CD4-positive, alpha-beta T cell treated with Interferon alpha-2 for 1 hour (primary cell): Measurements from ENCODE around the gene HCLS1.
"Not testable (repeated sequence)": the region's sequence is repeated elsewhere in the genome, so short reads cannot be mapped to it uniquely, and the experiment has no call there.

ENCODE experiments used
- DNase-seq, 2 donors: peaks; one replicate each; pipeline ENCODE4 v3.0.0-alpha.2; 2020 to 2022

Gene HCLS1

DNA sequence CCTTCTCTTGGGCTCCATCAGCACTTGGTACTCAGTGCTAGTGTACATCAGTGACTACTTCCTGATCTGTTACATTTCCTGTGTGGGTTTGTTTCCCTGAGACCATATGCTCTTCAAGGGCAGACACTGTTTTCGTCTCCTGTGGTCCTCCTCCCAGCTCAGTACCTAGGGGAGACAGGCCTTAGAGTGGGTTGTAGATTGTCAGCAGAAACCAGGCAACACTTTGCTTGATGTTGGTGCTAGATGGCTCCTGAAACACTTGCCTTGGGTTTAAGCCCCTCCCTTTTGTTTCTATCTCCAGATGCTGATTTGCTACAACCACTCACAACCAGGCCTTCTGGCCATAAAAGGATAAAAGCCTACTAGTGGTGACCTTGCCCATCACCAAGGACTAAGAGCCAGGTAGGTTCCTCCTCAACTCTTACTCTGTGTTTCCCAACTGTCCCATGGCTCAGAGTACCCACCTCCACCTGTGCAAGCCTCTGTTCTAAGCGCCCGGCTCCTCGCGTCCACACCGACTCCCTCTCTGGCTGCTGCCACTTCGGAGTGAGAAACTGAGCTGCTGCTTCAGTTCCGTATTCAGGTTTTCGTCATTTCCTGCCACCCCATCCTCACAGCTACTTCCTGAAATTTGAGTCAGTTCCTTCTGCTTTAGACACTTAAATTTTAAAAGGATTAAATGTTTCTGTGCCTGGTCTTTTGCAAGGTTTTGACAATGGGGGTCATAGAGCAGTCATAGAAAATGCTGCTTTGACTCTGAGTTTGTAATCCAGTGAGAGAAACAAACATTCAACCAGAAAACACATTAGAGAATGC is at the start of gene HCLS1:
HCLS1 (minus strand) TSS at position 548 of the 816 bp plus-strand sequence. CDS start 2,556 bp downstream, outside the sequence.
- DNase-seq = peak; percentile 79 to 82

GRCh38 chr3:121710347-121710746 is 49.6 kb upstream of the HCLS1 start:
- DNase-seq = no peak

- DNase-seq = no peak
Observed at GRCh38 chr3:121707531-121708273, 47.0 kb upstream of the HCLS1 start.

DNA sequence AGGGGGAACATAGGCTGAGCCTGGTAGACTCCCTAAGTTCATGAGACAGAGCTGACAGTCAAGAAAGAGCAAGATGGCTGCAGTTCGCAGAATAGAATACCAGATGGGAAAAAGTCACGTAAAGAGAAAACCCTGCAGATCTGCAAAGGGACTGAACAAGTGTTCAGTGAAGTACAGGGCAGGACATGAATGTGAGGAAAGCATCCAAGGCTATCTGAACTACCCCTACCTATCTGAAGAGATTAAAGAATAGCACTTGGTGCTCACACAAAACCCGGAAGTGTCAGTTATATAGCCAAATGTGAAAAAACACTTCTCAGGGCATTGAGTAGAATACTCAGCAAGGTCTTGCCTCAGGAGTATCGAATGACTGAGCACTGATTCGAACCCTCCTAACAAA is 44.8 kb upstream of the HCLS1 start:
- no peak for DNase-seq

DNA sequence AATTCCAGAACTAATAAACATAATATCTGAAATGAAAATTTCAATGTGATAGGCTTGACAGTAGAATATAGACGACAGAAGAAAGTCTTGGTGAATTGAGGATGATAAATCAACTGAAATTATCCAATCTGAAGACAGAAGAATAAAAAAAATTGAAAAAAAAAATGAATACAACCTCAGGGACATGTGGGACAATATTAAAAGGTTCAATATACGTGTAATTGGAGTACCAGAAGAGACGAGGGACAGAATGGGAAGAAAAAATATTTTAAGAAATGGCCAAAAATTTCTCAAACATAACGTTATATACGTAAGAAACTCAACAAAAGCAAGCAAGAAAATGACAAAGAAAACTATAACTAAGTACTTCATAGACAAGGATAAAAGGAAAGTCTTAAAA is 43.3 kb upstream of the HCLS1 start:
- DNase-seq = no peak

- no peak for DNase-seq
Observed at GRCh38 chr3:121698901-121699300, 38.2 kb upstream of the HCLS1 start.

DNA sequence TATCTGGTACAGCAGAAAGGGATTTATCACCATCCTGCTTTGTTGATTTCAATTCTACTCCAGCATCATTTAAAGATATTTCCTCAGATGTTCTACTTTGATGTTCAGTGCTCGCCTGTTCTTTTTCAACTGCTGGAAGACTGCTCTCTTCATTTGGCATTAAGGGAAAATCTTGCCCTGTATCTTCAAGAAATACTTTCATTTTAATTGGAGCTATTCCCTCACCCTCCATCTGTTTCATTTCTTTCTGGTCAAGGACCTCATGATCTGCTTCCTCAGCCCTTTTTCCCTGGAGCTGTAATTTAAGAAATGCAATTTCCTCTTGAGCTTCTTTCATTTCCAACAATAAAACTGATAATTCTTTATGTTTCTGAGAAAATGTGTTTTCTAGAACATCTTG is 37.8 kb upstream of the HCLS1 start:
- DNase-seq = no peak

DNA sequence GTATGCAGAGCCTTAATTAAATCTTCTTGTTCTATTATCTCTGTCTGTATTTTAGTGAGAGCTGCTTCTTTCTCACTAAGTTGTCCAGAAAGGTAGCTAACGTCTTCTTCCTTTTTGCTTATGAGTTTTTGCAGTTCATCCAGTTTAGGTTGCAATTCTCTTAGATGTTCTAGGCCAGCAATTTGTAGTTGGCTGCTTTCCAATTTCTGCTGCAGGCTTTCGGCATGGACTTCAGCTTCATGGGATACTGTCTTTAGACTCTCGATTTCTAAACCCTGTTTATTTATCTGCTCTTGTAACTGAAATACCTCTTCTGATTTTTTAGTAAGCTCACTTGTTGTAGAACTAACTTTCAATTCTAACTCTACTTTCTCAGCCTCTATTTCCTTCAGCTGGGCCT is 35.5 kb upstream of the HCLS1 start:
- DNase-seq = no peak

- no peak for DNase-seq
Observed at GRCh38 chr3:121692010-121692699, 31.5 kb upstream of the HCLS1 start.

DNA sequence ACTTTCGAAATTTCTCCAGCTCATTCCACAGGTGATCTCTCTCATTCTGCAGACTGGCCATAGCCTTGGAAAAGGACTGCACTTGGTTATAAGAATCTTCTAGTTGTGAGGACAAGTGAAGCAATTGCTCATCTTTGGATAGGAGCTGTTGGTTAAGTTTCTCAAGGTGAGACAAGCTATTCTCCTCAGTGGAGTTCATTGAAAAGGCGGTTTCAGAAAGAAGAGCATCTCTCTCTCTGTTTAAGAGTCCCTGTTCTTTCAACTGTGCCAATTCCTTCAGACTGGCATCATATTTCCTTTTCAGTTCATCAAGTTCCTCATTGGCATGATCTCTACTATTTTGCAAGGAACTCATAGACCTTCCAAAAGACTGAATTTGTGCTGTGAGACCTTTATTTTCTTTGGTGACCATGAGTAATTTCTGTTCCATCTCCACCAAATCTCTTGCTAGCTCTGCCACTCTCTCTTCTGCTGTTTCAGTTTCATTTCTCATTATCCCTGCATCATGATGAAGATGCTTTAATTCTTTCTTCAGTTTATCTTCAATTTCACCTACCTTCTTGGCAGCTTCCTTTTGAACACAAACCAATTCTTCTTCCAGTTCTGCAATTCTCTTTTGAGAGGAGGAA is 30.2 kb upstream of the HCLS1 start:
- DNase-seq = peak in 1 of 2 donors; percentile 6

DNA sequence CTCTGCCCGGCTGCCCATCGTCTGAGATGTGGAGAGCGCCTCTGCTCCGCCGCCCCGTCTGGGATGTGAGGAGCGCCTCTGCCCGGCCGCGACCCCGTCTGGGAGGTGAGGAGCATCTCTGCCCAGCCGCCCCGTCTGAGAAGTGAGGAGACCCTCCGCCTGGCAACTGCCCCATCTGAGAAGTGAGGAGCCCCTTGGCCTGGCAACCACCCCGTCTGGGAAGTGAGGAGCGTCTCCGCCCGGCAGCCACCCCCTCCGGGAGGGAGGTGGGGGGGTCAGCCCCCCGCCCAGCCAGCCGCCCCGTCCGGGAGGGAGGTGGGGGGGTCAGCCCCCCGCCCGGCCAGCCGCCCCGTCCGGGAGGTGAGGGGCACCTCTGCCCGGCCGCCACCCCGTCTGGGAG is 28.0 kb upstream of the HCLS1 start:
- DNase-seq = not testable (repeated sequence)

DNA sequence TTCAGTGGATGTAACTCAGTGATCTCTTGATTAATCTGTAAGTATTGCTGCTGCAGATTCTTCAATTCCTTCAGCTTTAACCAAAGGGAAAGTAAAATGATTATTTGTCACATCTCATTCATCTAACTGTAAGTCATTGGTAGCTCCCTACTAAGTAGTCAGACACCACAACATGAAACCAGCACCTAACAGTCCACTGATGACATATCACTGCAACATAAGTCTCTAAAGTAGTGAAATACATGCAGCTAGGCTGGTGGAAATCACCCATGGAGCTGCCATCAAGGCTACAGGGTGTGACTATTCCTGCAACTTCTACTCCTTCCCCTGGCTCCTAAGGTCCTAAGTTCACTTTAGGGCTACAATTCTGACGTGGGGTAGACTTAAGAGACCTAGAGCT is 21.1 kb upstream of the HCLS1 start:
- DNase-seq = no peak

GRCh38 chr3:121677141-121677540 is 16.4 kb upstream of the HCLS1 start:
- no peak for DNase-seq

GRCh38 chr3:121670676-121671075 is 10.0 kb upstream of the HCLS1 start:
- DNase-seq = no peak

DNA sequence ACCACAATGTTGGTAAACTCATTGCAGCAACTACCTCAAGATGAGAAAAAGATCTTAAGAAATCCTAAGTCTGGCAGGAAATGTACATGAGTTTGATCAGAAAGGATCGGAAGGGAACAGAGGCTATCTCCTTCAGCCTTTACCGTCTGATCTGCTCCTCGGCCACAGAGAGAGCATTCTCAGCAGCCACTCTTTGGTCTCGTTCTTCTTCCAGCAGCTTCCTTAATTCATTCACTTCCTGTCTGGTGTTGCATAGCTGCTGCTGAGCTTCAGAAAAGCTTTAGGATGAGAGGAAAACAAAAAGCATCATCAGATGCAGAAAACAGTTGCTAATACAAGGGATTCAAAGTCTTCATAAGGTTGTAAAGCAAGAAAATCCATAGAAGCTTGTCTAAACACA is 6.6 kb upstream of the HCLS1 start:
- no peak for DNase-seq

DNA sequence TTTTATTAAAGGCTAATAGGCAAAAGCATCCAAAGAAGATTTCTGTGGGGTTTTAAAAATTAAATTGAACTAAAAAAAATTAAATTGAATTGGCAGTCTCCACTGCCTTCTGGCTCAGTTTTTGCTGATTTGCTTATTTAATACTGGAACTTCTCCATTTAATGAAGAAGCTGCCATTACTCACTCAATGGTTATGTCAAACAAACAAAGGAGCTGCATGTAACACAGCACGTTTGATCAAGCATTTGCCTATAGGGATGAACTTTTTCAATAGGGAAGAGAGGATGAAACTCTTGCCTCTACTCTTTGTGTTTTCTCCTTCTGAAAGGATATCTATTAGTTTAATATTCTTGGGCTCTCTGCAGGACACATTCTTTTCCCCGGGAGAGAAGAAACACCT is 4.8 kb upstream of the HCLS1 start:
- no peak for DNase-seq

DNA sequence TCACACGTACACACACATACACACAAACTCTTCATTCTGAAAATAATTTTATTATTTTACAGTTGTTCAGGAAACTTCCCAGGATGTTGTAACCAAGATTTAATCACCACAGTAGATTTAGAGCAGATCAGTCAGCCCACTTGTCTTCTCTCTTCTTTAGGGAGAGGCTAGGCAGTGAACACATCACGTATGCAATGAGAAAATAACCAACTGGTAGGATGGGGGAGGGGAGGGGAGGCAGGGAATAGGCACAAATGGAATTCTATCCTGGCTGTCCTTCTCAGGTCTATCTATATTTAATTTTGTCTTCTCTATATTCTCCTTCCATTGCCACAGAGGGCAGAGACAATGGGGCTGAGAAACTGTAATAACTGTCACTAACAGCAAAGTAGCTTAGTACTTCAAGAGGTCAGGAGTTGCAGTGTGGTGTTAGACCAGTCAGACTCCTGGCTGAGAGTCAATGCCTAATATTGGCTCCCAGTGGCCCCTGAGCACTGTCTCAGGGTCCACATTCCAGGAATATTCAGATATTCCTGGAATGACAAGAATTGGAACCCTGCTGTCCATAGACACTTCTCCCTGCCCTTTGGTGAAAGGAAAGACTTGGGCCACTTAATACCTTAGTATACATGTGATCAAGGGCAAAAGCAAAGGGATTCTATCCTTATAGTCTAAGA is 2.6 kb upstream of the HCLS1 start:
- DNase-seq = no peak

DNA sequence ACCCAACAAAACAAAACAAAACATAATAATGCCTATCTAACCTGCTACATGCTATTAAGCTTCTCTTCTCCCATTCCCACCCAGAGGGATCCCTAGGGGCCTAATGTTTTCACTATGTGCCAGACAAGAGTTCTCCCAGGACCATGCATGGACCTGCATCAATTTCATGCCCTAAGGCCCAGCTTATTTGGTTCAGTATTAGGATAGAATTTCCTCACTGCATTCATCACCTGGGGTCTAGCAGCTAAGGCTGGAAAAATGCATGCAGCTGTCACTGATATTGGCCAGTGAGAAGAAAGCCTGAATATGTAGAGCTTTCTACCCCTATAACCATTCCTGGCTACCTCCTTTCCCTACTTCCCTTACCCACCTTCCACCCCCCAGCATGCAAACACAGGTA is 2.0 kb upstream of the HCLS1 start:
- DNase-seq = no peak

DNA sequence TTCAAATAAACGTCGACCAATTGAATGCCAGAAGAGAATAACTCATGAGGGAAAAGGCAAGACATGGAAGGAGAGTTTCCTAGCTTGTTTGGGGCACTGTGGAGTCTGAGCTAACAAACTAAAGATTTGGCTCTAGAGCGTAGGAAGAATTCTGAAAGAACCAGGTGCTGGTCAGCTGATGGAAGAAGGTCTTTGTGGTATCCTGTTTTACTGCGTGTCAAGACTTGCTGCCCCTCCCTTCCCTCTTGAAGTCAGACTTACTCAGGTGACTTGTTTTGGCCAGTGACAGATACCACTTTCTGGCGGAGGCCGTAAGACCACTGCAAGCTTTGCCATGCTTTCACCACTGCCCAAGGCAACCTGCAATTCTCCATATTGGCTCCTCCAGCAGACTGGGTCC is 673 bp upstream of the HCLS1 start:
- peak in 1 of 2 donors; percentile 10 for DNase-seq

- peak in 1 of 2 donors; percentile 4 for DNase-seq
Observed at GRCh38 chr3:121659586-121659985, 1.1 kb downstream of the HCLS1 start.

GRCh38 chr3:121658716-121659435 is 1.8 kb downstream of the HCLS1 start:
- no peak for DNase-seq
